OCI-LY1 (cell line): ENCODE data around the gene HSF2BP.

Experiments used
- CTCF ChIP-seq: fragments of 200-600 bp; sonication (generic), shearing (Covaris generic); IDR thresholded peaks from 2 replicates; pipeline ENCODE4 v1.5.1; 2017; ENCODE audit warnings: mild to moderate bottlenecking, antibody characterized with exemption, low read length, moderate library complexity, mixed read lengths
- EZH2 ChIP-seq: fragments of 200-600 bp; sonication (generic), shearing (Covaris generic); IDR thresholded peaks from 2 replicates; pipeline ENCODE4 v1.8.0; 2017; ENCODE audit warnings: borderline replicate concordance, mixed run types, mild to moderate bottlenecking, antibody characterized with exemption, low read length, moderate library complexity, mixed read lengths

GRCh38 chr21:43681650-43682049, 22.4 kb upstream of the HSF2BP start:
- no peak for TF ChIP-seq CTCF
- TF ChIP-seq EZH2: no peak
